ENCODE measurements around the gene SNN.

- TF ChIP-seq CTCF (IDR thresholded peaks at IDR 0.05): no peak
- no peak for TF ChIP-seq POLR2A (IDR thresholded peaks at IDR 0.05)
- no peak for TF ChIP-seq POLR2AphosphoS5 (IDR thresholded peaks at IDR 0.05; ENCODE audit: insufficient read depth in 1 of 2, low read depth in 1 of 2)
These were observed 23.5 kb downstream of the SNN start for GRCh38 chr16:11691771-11692170.

Measured in vagina (tissue), 2 donors.